HG02981 (cell line): Measurements from ENCODE around the gene ACTR2.
"Not testable (repeated sequence)": the region's sequence is repeated elsewhere in the genome, so short reads cannot be mapped to it uniquely, and the experiment has no call there.

Source experiments
- ATAC-seq: cut with Tn5 transposase; IDR thresholded peaks from one replicate; pipeline ENCODE4 v1.9.1; 2021; ENCODE audit warnings: mild to moderate bottlenecking, moderate library complexity; ENCODE audit not compliant: unreplicated experiment

The ACTR2 gene

DNA sequence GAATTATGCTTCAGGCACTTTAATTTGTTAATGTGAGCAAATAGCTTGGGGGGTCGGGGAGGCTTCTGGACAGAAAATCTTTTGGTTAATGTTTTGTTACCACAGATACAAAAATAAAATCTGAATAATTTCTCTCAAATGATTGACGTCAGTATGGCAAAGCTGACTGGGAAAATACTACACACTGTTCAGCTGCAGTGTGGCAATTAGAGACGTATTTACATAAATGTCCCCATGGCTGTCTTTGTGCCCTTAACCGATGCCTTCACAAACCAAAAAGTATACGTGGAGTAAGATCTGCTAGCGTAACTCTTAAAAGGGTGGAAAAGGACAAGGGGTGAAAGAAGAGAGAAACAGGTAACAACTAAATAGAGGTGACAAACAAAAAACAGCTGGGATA, 83.4 kb downstream of the ACTR2 start:
- ATAC-seq: no peak

DNA sequence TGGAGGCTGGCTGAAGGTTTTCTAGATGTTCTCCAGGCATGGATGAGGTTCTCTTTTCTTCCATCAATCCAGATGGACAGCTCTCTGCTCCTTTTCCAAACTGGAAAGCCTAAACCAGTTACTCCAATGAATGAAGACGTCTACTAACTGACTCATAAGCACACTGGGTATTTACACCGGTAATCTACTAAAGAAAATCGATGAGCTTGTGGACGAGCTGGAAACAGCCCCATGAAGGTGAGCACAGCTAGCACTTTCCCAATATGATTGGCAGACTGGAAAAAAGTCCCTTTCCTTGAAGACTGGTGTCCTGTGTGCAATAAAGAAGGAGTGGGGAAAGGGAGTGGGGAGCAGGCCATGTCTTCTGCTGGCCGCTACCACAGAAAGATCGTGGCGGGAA, 84.0 kb downstream of the ACTR2 start:
- no peak for ATAC-seq

DNA sequence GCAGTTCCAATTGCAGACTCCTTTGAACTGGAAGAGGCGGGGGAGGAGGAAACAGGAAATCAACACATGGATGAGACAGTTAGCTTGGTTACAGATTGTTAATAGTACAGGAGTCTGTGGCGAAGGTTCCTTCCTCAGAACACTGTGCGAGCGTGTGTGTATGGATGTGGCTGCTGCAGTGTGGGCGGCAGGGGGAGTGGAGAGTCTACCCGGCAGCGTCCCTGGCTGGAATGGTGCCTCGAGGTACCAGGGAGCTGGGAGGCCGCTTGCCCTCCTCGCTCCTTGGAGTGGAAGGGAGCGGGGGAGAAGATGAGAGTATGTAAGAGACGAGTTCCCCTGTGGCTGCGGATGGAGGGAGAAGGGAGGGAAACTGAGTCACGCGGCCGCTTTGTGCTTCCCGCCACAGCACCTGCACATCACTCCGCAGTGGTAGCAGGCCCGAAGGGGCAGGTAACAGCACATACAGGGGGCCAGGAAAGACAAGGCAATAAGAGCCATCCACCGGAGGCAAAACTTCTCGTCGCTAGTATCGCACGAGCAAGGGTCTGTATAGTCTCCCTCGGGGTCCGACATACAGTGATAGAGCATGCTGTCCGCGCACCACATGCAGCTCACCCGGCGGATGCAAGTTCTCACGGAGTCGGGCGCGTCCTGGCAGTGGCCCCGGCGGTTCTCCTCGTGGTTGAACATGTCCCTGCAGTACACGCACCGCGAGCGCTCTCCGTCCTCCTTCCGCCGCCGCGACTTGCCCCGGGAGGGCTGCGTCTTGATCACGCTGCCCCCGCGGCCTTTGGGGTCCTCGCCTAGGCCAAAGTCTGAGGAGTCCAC, 85.7 kb downstream of the ACTR2 start:
- no peak for ATAC-seq

DNA sequence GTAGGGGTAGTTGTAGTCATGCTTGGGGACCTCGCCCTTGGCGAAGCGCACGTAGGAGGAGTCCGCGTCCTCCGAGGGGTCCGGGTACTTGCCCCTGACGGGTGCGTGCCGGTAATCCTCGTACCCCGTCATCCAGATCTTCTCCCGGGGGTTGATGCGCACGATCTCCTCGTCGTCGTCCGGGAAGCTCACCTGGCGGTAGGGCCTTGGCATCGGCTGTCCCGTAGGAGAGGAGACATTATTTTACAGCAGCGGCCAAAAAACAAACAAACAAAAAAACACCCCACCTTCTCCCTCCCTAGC, 86.3 kb downstream of the ACTR2 start:
- ATAC-seq: no peak

DNA sequence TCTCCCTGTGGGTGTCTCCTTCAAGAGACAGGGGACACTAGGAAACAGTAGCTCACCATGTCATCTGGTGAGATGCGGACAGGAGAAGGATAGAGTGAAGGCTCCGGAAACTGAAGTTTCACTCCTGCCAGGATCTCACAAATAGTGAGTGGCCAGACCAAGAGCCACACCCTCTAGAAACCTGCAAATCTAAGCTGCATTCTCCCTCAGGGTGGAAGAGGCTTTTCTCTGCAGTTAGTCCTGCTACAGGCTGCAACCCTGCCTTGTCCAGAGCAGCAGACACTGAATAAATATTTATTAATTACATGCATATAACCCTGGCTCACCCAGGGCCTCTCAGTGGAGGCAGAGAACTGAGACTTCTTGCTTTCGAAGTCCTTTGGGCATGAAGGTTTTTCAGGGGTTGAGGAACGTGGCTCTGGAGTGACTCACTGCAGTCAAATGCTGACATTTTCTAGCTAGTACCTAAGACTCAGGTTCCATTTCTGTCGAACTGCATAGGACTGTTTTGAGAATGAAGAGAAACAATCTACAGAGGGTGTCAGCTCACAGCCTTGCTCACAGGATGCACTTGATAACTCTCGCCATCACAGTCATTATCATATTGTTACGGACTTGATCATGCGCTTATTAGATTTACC, 87.3 kb downstream of the ACTR2 start:
- no peak for ATAC-seq

DNA sequence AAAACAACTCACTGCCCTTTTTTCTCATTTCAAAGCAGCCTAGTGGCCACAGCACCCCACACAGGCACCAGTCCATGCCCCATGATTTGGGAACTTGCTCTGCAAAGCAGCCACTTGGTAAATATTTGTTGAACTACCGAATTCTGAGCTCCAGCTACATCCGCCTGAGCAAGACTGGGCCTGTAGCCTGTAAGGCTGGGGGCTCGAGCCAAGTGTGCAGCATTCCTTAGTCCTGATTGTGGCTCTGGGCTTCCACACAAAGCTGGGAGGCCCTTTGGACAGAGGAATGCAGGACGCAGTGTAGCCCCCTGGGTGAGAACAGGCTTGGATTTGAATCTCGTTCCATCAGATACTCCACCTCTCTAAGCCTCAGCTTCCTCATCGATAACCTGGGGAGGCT, 88.4 kb downstream of the ACTR2 start:
- no peak for ATAC-seq

DNA sequence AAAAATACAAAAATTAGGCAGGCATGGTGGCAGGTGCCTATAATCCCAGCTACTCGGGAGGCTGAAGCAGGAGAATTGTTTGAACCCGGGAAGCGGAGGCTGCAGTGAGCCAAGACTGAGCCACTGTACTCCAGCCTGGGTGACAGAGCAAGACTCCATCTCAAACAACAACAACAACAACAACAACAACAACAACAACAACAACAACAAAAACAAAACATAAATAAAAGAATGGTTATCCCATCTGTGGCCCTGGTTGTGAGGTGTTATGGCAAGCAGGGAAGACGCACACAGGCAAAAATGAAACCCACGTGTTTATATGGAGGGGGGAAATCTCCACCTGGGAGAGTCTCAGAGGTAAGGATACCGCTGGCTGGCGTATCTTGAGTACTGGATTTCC, 89.7 kb downstream of the ACTR2 start:
- ATAC-seq: not testable (repeated sequence)

DNA sequence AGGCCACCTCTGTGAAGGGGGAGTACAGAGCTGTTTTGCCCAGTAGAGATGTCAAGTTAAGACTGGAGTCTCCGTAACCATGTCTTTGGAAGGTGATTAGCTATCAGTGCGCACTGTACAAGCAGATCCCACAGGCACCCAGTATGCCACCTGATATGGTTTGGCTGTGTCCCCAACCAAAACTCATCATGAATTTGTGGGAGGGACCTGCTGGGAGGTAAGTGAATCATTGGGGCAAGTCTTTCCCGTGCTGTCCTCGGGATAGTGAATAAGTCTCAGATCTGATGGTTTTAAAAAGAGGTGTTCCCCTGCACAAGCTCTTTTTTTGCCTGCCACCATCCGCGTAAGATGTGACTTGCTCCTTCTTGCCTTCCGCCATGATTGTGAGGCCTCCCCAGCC, 90.2 kb downstream of the ACTR2 start:
- ATAC-seq: no peak

DNA sequence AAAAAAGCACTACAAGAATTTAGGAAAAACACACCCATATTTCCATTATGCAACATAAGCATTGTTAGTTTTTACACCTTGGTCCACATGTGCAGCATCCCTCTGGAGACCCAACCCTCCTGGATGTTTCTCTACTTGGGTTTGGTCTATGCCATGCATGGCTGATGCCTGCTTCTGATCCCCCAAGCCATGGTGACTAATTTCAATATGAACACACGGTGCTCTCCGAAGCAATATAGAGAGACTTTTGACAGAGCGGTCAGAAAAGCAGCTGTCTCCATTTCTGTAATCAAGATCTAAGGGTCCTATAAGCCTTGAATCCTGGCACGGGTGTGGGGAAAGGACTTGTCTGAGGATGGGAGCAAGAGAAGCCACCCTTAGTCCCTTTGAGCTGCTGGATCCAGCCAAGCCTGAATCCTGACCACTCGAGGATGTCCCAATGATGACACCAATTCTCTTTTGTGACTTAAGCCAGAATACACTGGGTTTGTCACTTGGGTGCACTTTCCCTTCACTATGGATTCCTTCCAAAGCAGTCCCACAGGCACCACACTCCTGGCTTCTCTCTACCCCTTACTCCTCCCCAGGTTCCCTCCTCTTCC, 91.5 kb downstream of the ACTR2 start:
- ATAC-seq: no peak

DNA sequence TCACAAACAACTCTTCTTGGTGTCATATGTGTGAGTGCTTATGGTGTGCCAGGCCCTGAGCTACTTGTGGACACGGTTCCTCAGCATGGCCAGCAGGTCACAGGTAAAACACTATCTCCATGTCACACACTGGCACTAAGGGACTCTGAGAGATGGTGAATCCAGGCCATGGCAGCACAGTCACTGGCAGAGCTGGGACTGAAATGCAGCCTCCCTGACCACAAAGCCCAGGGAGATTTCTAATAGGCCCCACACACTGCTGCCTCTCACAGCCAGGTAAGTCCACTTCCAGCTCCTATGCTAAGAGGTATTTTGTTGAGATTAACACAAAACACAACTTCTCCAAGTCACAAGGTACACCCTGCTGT, 92.0 kb downstream of the ACTR2 start:
- no peak for ATAC-seq

DNA sequence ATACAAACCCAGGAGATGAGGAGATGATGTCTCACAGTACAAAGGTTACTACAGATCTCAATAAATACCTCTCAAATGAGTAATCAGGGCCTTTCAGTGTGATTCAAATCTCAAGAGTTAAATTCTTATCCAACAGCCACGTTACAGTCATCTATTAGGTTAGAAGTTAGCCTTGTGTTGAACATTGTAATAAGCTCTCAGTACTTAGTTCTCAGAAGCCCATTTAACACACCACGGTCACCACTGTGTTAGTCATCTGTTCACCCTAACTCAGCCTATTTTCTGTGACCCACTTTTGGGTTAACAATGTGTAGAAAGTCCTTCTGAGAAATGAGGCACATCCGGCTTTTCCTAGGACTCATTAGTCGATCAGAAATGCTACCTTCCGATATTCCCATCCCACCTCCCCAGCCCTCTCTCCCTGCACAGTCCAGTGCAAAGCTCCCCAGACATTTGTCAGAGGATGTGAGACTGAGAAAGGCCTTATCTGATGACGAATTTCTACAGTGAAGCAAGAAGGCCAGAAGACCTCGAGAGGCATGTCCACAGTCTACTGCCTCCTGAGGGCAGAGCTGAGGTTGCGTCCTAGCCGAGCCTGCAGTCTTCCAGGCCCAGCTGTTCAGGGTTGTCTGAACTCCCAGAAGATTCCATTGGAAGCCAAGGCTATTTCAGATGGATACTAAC, 92.6 kb downstream of the ACTR2 start:
- ATAC-seq: peak; percentile 67
